Gastrocnemius medialis (tissue), 4 donors: ENCODE measurements around the gene SPRYD3.

ENCODE experiments used
- POLR2A ChIP-seq, 2 donors: fragments of 450-650 bp; IDR thresholded peaks; one replicate each; pipeline ENCODE4 v1.6.1; 2017; ENCODE audit warnings: antibody characterized with exemption in 2 of 2, mild to moderate bottlenecking in 2 of 2, moderate library complexity in 2 of 2
- TF ChIP-seq, protein P1 (sequence below), 5 experiments: fragments of 450-650 bp in 3 of 5; fragments of 200-600 bp in 2 of 5; sonication (generic) in 2 of 5; IDR thresholded peaks in 4 of 5; conservative IDR thresholded peaks in 1 of 5; 1 replicate in 4 of 5; 2 replicates in 1 of 5; pipeline ENCODE4 v1.5.1; 2016 to 2019; ENCODE audit warnings: antibody characterized with exemption in 5 of 5, mild to moderate bottlenecking in 3 of 5, moderate library complexity in 3 of 5

DNA sequence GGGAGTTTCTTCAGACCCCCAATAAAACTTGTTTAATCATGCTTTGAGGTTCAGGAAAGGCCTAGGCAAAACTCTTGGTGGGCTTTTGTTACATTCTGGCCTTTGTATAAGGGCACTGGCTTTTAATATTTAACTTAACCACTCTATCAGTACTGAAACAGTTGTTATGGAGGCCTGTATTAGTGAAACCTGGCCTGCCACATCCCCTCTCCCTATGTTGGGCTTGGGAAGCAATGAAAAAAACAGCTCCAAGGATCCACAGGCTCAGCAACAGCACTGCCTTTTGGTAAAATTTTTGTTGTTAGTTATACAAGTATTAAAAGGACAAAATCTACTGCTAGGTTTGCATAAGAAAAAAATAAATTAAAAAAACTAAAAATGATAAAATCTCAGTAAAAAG, 34.8 kb upstream of the SPRYD3 start:
- TF ChIP-seq, protein P1, sequence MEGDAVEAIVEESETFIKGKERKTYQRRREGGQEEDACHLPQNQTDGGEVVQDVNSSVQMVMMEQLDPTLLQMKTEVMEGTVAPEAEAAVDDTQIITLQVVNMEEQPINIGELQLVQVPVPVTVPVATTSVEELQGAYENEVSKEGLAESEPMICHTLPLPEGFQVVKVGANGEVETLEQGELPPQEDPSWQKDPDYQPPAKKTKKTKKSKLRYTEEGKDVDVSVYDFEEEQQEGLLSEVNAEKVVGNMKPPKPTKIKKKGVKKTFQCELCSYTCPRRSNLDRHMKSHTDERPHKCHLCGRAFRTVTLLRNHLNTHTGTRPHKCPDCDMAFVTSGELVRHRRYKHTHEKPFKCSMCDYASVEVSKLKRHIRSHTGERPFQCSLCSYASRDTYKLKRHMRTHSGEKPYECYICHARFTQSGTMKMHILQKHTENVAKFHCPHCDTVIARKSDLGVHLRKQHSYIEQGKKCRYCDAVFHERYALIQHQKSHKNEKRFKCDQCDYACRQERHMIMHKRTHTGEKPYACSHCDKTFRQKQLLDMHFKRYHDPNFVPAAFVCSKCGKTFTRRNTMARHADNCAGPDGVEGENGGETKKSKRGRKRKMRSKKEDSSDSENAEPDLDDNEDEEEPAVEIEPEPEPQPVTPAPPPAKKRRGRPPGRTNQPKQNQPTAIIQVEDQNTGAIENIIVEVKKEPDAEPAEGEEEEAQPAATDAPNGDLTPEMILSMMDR (IDR thresholded peaks at IDR 0.05 in 4 of 5, conservative IDR thresholded peaks at IDR 0.05 in 1 of 5), result no peak
- no peak for TF ChIP-seq POLR2A (IDR thresholded peaks at IDR 0.05)
